KMS-11 (cell line): ENCODE data around the gene CLMP.

ENCODE experiments used
- H2AFZ ChIP-seq: fragments of 200-600 bp; sonication (generic); 2 replicates; pipeline ENCODE4 v1.6.1; 2016; ENCODE audit warnings: antibody characterized with exemption, mixed run types, low read depth
- H3K27ac ChIP-seq: fragments of 200-600 bp; sonication (generic); 2 replicates; pipeline ENCODE4 v1.6.1; 2016; ENCODE audit warnings: mild to moderate bottlenecking, mixed run types
- H3K27me3 ChIP-seq: fragments of 200-600 bp; sonication (generic); 2 replicates; pipeline ENCODE4 v1.6.1; 2017; ENCODE audit warnings: mild to moderate bottlenecking, low read depth, mixed run types, moderate library complexity; ENCODE audit not compliant: insufficient read depth
- H3K36me3 ChIP-seq: fragments of 200-600 bp; sonication (generic); 2 replicates; pipeline ENCODE4 v1.6.1; 2017; ENCODE audit warnings: mild to moderate bottlenecking, mixed run types; ENCODE audit not compliant: insufficient read depth
- H3K4me1 ChIP-seq: fragments of 200-600 bp; sonication (generic); 2 replicates; pipeline ENCODE4 v1.6.1; 2016; ENCODE audit warnings: mild to moderate bottlenecking, low read depth, mixed run types; ENCODE audit not compliant: poor library complexity, severe bottlenecking
- H3K4me2 ChIP-seq: fragments of 200-600 bp; sonication (generic); 2 replicates; pipeline ENCODE4 v1.7.0; 2016; ENCODE audit warnings: mild to moderate bottlenecking, mixed run types
- H3K4me3 ChIP-seq: fragments of 200-600 bp; sonication (generic); IDR thresholded peaks from 2 replicates; pipeline ENCODE4 v1.6.1; 2017; ENCODE audit warnings: low read depth, low read length, mixed read lengths; ENCODE audit not compliant: insufficient read depth
- H3K79me2 ChIP-seq: fragments of 200-600 bp; sonication (generic); 2 replicates; pipeline ENCODE4 v1.6.1; 2016; ENCODE audit warnings: low read depth, mixed run types; ENCODE audit not compliant: insufficient read depth
- H3K9ac ChIP-seq: fragments of 200-600 bp; sonication (generic); 2 replicates; pipeline ENCODE4 v1.6.1; 2016; ENCODE audit warnings: mild to moderate bottlenecking, mixed run types
- H4K20me1 ChIP-seq: fragments of 200-600 bp; sonication (generic); 2 replicates; pipeline ENCODE4 v1.6.1; 2016; ENCODE audit warnings: mild to moderate bottlenecking, mixed run types; ENCODE audit not compliant: insufficient read depth
- CTCF ChIP-seq: fragments of 200-600 bp; sonication (generic); conservative IDR thresholded peaks from 2 replicates; pipeline ENCODE4 v1.6.1; 2017; ENCODE audit warnings: low read depth, mild to moderate bottlenecking, antibody characterized with exemption, low read length, moderate library complexity, mixed read lengths

The CLMP gene

GRCh38 chr11:123184531-123184930 lies 10.5 kb downstream of the CLMP start:
- Histone ChIP-seq H3K27ac (no peak overlapping the region), H3K9ac (no peak overlapping the region), H3K4me1 (no peaks in the 10 kb centered on the region)

GRCh38 chr11:123183391-123184099 lies 11.5 kb downstream of the CLMP start:
- Histone ChIP-seq H3K27ac (no peak overlapping the region), H2AFZ (no peak overlapping the region), H3K4me3 (no peak overlapping the region), H4K20me1 (no peaks in the 10 kb centered on the region), H3K4me2 (no peak overlapping the region), H3K4me1 (no peaks in the 10 kb centered on the region), H3K36me3 (no peaks in the 10 kb centered on the region), H3K27me3 (no peaks in the 10 kb centered on the region), H3K9ac (no peak overlapping the region), H3K79me2 (no peaks in the 10 kb centered on the region)
- no peak for TF ChIP-seq CTCF

More at GRCh38 chr11:123184531-123184930, 10.5 kb downstream of the CLMP start:
- H3K79me2 ChIP-seq = no peaks in the 10 kb centered on the region
- TF ChIP-seq CTCF = no peak
- H3K27me3 ChIP-seq = no peaks in the 10 kb centered on the region
- H3K4me3 ChIP-seq = no peak overlapping the region
- H3K4me2 ChIP-seq = no peak overlapping the region
- H3K36me3 ChIP-seq = no peaks in the 10 kb centered on the region
- H2AFZ ChIP-seq = no peak overlapping the region
- H4K20me1 ChIP-seq = no peaks in the 10 kb centered on the region

- H3K36me3 ChIP-seq = no peaks in the 10 kb centered on the region
- no peaks in the 10 kb centered on the region for H4K20me1 ChIP-seq
- TF ChIP-seq CTCF = no peak
- no peak overlapping the region for H2AFZ ChIP-seq
- no peaks in the 10 kb centered on the region for H3K79me2 ChIP-seq
- no peak overlapping the region for H3K27ac ChIP-seq
- H3K4me3 ChIP-seq = no peak overlapping the region
- no peak overlapping the region for H3K9ac ChIP-seq
- no peak overlapping the region for H3K4me2 ChIP-seq
- no peaks in the 10 kb centered on the region for H3K4me1 ChIP-seq
- no peaks in the 10 kb centered on the region for H3K27me3 ChIP-seq
These were observed 13.1 kb downstream of the CLMP start for GRCh38 chr11:123181767-123182500.

GRCh38 chr11:123181075-123181474 lies 14.0 kb downstream of the CLMP start:
- no peak overlapping the region for H3K4me3 ChIP-seq
- no peak overlapping the region for H2AFZ ChIP-seq
- TF ChIP-seq CTCF = no peak
- no peak overlapping the region for H3K27ac ChIP-seq
- H3K9ac ChIP-seq = no peak overlapping the region
- no peaks in the 10 kb centered on the region for H3K79me2 ChIP-seq
- no peaks in the 10 kb centered on the region for H3K27me3 ChIP-seq
- no peaks in the 10 kb centered on the region for H3K4me1 ChIP-seq
- H4K20me1 ChIP-seq = no peaks in the 10 kb centered on the region
- no peaks in the 10 kb centered on the region for H3K36me3 ChIP-seq
- H3K4me2 ChIP-seq = no peak overlapping the region
